ENCODE results near the gene INTS15. TPM values are rescaled to one million over a fixed set of nuclear protein-coding genes. Genes with fewer than 3 reads are reported as not detected.

The INTS15 gene
- total RNA-seq, 1 experiment from 2014 or later, result 46.8 TPM

DNA sequence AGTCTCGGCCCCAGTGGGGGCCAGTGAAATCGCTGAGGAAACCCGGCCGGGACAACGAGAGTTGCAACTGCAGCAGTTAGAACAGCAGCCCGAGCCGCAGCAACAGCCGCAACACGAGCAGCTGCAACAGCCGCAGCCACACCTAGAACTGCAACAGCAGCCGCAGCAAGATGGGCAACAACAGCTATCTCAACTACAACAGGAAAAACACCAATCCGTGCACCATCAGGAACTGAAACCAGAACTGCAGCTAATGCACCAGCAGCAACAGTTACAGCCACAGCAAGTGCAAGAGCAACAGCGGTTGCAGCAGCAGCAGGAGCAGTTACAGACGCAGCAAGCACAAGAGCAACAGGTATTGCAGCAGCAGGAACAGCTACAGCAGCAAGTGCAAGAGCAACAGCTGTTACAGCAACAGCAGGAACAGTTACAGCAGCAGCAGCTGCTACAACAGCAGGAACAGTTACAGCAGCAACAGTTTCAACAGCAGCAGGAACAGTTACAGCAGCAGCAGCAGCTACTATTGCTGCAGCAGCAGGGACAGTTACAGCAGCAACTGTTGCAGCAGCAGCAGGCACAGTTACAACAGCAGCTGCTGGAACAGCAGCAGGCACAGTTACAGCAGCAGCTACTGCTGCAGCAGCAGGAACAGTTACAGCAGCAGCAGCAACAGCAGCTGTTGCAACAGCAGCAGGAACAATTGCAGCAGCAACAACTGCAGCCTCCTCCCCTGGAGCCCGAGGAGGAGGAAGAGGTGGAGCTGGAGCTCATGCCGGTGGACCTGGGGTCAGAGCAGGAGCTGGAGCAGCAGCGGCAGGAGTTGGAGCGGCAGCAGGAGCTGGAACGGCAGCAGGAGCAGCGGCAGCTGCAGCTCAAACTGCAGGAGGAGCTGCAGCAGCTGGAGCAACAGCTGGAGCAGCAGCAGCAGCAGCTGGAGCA lies 31.6 kb downstream of the INTS15 start:
- Histone ChIP-seq H3K4me3 (ENCODE audit: low read depth in 2 of 2, low read length in 2 of 2) (no peak overlapping the region), H3K27me3 (ENCODE audit: control insufficient read depth, insufficient read depth, low read length) (no peaks in the 10 kb centered on the region), H3K4me1 (ENCODE audit: control insufficient read depth, insufficient read depth, low read length) (no peaks in the 10 kb centered on the region), H3K9me3 (ENCODE audit: control insufficient read depth, insufficient read depth, low read depth, low read length) (no peaks in the 10 kb centered on the region), H3K36me3 (ENCODE audit: control insufficient read depth, insufficient read depth, low read length) (no peaks in the 10 kb centered on the region), H3K27ac (ENCODE audit: low read length) (no peak overlapping the region)
- POLR2A ChIA-PET, result no interaction called here
- TF ChIP-seq, protein P1, sequence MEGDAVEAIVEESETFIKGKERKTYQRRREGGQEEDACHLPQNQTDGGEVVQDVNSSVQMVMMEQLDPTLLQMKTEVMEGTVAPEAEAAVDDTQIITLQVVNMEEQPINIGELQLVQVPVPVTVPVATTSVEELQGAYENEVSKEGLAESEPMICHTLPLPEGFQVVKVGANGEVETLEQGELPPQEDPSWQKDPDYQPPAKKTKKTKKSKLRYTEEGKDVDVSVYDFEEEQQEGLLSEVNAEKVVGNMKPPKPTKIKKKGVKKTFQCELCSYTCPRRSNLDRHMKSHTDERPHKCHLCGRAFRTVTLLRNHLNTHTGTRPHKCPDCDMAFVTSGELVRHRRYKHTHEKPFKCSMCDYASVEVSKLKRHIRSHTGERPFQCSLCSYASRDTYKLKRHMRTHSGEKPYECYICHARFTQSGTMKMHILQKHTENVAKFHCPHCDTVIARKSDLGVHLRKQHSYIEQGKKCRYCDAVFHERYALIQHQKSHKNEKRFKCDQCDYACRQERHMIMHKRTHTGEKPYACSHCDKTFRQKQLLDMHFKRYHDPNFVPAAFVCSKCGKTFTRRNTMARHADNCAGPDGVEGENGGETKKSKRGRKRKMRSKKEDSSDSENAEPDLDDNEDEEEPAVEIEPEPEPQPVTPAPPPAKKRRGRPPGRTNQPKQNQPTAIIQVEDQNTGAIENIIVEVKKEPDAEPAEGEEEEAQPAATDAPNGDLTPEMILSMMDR (IDR thresholded peaks at IDR 0.05), result no peak
- TF ChIP-seq SIN3A (IDR thresholded peaks at IDR 0.05; ENCODE audit: borderline replicate concordance, insufficient read depth, low read depth, low read length) (no peak), TCF7L2 (IDR thresholded peaks at IDR 0.05; ENCODE audit: low read depth, low read length) (no peak), POLR2AphosphoS5 (IDR thresholded peaks at IDR 0.05; ENCODE audit: low read depth, low read length) (no peak)
- TF ChIP-seq, protein P2, sequence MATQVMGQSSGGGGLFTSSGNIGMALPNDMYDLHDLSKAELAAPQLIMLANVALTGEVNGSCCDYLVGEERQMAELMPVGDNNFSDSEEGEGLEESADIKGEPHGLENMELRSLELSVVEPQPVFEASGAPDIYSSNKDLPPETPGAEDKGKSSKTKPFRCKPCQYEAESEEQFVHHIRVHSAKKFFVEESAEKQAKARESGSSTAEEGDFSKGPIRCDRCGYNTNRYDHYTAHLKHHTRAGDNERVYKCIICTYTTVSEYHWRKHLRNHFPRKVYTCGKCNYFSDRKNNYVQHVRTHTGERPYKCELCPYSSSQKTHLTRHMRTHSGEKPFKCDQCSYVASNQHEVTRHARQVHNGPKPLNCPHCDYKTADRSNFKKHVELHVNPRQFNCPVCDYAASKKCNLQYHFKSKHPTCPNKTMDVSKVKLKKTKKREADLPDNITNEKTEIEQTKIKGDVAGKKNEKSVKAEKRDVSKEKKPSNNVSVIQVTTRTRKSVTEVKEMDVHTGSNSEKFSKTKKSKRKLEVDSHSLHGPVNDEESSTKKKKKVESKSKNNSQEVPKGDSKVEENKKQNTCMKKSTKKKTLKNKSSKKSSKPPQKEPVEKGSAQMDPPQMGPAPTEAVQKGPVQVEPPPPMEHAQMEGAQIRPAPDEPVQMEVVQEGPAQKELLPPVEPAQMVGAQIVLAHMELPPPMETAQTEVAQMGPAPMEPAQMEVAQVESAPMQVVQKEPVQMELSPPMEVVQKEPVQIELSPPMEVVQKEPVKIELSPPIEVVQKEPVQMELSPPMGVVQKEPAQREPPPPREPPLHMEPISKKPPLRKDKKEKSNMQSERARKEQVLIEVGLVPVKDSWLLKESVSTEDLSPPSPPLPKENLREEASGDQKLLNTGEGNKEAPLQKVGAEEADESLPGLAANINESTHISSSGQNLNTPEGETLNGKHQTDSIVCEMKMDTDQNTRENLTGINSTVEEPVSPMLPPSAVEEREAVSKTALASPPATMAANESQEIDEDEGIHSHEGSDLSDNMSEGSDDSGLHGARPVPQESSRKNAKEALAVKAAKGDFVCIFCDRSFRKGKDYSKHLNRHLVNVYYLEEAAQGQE (IDR thresholded peaks at IDR 0.05; ENCODE audit: insufficient read depth in 1 of 2, low read depth in 2 of 2, low read length in 1 of 2), result no peak
- BruUV-seq (replicated peaks), result no TSS peak
- no peak for ATAC-seq
- CTCF ChIA-PET, result interaction anchor here (0.6 kb wide), 1 partner anchor 47 kb away, joined by 4 read pairs; no protein-coding TSS in a partner anchor
- in situ Hi-C loops (cut with HindIII; ENCODE audit: low pct_unique_long_range_greater_than_20kb, low sequenced_read_pairs) (no loop called here), intact Hi-C loops (cut with micrococcal nuclease; ENCODE audit: unreplicated experiment) (no loop called here)
- DNase-seq (ENCODE audit: low read depth, low spot score), result no peak

DNA sequence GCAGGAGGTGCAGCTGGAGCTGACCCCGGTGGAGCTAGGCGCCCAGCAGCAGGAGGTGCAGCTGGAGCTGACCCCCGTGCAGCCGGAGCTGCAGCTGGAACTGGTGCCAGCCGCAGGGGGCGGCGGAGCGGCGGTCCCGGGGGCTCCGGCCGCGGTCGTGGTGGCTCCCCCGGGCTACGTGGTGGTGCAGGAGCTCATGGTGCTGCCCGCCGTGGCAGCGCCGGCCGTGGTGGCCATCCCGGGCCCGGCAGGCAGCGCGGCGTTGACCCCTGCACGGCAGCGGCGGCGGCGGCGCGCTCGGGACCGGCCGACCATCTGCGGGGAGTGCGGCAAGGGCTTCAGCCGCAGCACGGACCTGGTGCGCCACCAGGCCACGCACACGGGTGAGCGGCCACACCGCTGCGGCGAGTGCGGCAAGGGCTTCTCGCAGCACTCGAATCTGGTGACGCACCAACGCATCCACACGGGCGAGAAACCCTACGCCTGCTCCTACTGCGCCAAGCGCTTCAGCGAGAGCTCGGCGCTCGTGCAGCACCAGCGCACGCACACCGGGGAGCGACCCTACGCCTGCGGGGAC lies 32.4 kb downstream of the INTS15 start:
- intact Hi-C loops (cut with micrococcal nuclease; ENCODE audit: unreplicated experiment), result no loop called here
- CTCF ChIA-PET, result interaction anchor here (0.6 kb wide), 1 partner anchor 48 kb away, joined by 4 read pairs; no protein-coding TSS in a partner anchor

More for the DNA sequence above, 32.4 kb downstream of the INTS15 start:
- Histone ChIP-seq H3K4me1 (ENCODE audit: control insufficient read depth, insufficient read depth, low read length) (no peaks in the 10 kb centered on the region), H3K9me3 (ENCODE audit: control insufficient read depth, insufficient read depth, low read depth, low read length) (no peaks in the 10 kb centered on the region), H3K27ac (ENCODE audit: low read length) (no peak overlapping the region), H3K36me3 (ENCODE audit: control insufficient read depth, insufficient read depth, low read length) (no peaks in the 10 kb centered on the region), H3K4me3 (ENCODE audit: low read depth in 2 of 2, low read length in 2 of 2) (no peak overlapping the region), H3K27me3 (ENCODE audit: control insufficient read depth, insufficient read depth, low read length) (no peaks in the 10 kb centered on the region)
- BruUV-seq (replicated peaks), result no TSS peak
- POLR2A ChIA-PET, result no interaction called here
- no peak for ATAC-seq
- TF ChIP-seq TCF7L2 (IDR thresholded peaks at IDR 0.05; ENCODE audit: low read depth, low read length), result no peak
- no peak for TF ChIP-seq SIN3A (IDR thresholded peaks at IDR 0.05; ENCODE audit: borderline replicate concordance, insufficient read depth, low read depth, low read length)
- TF ChIP-seq, protein P2 (IDR thresholded peaks at IDR 0.05; ENCODE audit: insufficient read depth in 1 of 2, low read depth in 2 of 2, low read length in 1 of 2), result no peak
- TF ChIP-seq POLR2AphosphoS5 (IDR thresholded peaks at IDR 0.05; ENCODE audit: low read depth, low read length), result no peak
- TF ChIP-seq, protein P1 (IDR thresholded peaks at IDR 0.05), result no peak
- in situ Hi-C loops (cut with HindIII; ENCODE audit: low pct_unique_long_range_greater_than_20kb, low sequenced_read_pairs), result no loop called here
- DNase-seq (ENCODE audit: low read depth, low spot score), result no peak
